Sigmoid colon (tissue), 4 donors: ENCODE measurements around the gene GTF3C6.

Experiments
- EP300 ChIP-seq, 4 donors: sonication (generic); formaldehyde crosslinking; IDR thresholded peaks; one replicate each; pipeline ENCODE4 v1.6.1; 2017; ENCODE audit warnings: antibody characterized with exemption in 4 of 4
- POLR2A ChIP-seq, 2 donors: fragments of 450-650 bp; IDR thresholded peaks; one replicate each; pipeline ENCODE4 v1.6.1; 2016; ENCODE audit warnings: antibody characterized with exemption in 2 of 2, mild to moderate bottlenecking in 2 of 2, moderate library complexity in 2 of 2
- TF ChIP-seq, protein P1 (sequence below), 4 experiments: fragments of 450-650 bp in 3 of 4; fragments of 200-600 bp in 1 of 4; IDR thresholded peaks; one replicate each; pipeline ENCODE4 v1.5.1; 2016 to 2019; ENCODE audit warnings: antibody characterized with exemption in 4 of 4, mild to moderate bottlenecking in 3 of 4, moderate library complexity in 2 of 4

DNA sequence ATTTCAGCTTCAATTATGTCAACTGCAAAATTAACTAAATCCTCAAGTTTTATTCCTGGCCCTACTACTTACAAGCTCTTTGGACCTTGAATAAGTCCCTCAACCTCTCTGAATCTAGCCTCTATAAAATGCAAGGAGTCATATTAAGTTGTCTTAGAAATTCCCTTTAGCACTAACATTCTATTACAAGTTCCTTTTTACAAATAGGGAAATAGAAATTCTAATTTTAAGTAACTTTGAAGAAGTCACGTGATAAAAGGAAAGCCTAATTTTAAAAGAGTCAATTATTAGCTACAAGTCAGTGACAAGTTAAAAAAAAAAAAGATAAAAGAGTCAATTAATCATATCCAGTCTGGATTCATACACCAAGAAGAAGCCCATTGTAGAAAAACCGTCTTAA is 24.6 kb upstream of the GTF3C6 start:
- TF ChIP-seq, protein P1, sequence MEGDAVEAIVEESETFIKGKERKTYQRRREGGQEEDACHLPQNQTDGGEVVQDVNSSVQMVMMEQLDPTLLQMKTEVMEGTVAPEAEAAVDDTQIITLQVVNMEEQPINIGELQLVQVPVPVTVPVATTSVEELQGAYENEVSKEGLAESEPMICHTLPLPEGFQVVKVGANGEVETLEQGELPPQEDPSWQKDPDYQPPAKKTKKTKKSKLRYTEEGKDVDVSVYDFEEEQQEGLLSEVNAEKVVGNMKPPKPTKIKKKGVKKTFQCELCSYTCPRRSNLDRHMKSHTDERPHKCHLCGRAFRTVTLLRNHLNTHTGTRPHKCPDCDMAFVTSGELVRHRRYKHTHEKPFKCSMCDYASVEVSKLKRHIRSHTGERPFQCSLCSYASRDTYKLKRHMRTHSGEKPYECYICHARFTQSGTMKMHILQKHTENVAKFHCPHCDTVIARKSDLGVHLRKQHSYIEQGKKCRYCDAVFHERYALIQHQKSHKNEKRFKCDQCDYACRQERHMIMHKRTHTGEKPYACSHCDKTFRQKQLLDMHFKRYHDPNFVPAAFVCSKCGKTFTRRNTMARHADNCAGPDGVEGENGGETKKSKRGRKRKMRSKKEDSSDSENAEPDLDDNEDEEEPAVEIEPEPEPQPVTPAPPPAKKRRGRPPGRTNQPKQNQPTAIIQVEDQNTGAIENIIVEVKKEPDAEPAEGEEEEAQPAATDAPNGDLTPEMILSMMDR (IDR thresholded peaks at IDR 0.05): no peak
- TF ChIP-seq POLR2A (IDR thresholded peaks at IDR 0.05): no peak
- TF ChIP-seq EP300 (IDR thresholded peaks at IDR 0.05): no peak
